GM18498 (cell line): Measurements from ENCODE around the gene TAS2R30.

Experiments
- ATAC-seq: cut with Tn5 transposase; IDR thresholded peaks from one replicate; pipeline ENCODE4 v1.9.1; 2021; ENCODE audit warnings: mild to moderate bottlenecking, moderate library complexity; ENCODE audit not compliant: unreplicated experiment

The TAS2R30 gene, protein sequence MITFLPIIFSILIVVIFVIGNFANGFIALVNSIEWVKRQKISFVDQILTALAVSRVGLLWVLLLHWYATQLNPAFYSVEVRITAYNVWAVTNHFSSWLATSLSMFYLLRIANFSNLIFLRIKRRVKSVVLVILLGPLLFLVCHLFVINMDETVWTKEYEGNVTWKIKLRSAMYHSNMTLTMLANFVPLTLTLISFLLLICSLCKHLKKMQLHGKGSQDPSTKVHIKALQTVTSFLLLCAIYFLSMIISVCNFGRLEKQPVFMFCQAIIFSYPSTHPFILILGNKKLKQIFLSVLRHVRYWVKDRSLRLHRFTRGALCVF

DNA sequence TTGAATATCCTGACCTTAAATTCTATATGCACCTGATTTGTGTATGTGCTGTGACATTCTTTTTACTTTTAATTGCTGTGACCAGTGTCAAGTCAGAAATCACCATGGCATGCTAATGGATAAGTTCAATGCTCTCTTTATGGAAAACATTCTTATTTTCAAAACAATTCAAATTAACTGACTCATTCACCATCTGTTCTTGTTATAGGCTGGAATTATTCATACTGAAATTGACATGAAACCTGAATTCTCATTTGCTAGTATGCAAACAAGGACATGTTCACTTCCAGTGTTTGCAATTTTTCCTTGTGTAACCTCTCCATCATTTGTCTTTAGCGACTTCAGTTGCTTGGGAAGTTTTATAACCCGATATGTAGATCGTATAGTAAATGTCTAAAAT is at the start of gene TAS2R30:
Gene TAS2R30, minus strand, starts transcription at position 340 of the 400 bp plus-strand sequence. CDS start 400 bp downstream, outside the sequence.
- no peak for ATAC-seq

DNA sequence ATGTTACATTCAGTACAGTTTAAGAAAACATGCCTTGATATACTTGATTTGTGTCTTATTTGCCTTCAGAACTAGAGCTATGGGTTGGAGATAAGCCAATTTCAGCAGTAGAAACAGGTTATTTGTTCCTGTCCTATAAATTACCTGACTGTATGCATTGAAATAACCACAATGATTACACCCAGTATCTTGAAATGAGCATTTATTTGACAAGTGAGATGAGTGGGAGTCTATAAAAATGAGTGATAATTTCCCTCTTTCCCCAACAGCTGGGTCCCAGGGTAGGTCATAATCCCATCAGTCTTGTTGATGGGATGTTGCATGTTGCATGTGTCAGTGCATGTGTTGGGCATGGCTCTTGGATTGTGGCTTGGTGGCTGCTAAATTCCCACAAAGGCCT is 48.6 kb upstream of the TAS2R30 start:
- ATAC-seq: no peak

DNA sequence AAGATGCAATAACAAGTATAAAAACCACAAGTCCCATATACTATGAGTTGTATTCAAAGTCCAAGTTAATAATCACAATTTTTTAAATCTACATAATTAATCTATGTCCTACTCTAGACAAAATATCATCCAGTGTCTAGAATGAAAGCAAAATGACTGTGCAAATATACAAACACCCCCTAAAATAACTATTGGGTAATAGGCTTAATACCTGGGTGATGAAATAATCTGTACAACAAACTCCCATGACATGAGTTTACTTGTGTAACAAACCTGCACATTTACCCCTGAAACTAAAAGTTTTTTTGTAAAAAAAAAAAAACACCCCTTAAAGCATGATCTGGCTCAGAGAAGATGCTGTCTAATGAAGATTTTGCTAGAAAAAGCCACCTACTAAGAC is 48.1 kb upstream of the TAS2R30 start:
- no peak for ATAC-seq

DNA sequence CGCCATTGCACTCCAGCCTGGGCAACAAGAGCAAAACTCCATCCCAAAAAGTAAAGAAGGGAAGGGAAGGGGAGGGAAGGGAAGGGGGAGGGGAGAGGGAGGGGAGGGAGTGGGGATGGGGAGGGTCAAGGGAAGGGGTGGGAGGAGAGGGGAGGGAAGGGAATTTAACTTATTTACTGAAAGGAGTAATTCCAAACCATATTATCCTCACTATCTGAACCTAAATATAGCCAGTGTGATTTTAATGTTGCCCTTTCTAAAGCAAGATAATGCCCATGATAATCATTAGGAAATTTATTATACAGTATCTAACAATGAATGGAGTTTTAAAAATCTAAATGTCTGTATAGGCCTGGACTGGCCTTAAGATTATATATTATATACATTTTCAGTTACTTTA is 43.8 kb upstream of the TAS2R30 start:
- no peak for ATAC-seq

DNA sequence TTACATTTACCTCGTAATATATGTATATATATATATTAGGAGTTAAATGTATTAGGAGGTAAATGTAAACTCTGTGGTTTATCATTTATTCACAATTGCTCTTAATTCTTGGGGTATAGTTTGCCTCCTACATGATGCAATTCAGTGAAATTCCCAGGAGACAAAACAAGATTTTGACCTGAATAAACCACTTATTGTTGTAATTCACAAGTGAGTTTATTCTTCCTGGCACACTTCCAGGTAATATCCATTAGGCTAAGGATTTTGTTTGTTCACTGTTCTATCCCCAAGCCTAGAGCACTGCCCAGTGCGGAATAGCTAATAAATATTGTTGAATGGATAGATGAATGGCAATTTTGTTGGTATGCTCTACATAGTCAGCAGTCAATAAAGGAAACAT is 39.6 kb upstream of the TAS2R30 start:
- ATAC-seq: no peak

DNA sequence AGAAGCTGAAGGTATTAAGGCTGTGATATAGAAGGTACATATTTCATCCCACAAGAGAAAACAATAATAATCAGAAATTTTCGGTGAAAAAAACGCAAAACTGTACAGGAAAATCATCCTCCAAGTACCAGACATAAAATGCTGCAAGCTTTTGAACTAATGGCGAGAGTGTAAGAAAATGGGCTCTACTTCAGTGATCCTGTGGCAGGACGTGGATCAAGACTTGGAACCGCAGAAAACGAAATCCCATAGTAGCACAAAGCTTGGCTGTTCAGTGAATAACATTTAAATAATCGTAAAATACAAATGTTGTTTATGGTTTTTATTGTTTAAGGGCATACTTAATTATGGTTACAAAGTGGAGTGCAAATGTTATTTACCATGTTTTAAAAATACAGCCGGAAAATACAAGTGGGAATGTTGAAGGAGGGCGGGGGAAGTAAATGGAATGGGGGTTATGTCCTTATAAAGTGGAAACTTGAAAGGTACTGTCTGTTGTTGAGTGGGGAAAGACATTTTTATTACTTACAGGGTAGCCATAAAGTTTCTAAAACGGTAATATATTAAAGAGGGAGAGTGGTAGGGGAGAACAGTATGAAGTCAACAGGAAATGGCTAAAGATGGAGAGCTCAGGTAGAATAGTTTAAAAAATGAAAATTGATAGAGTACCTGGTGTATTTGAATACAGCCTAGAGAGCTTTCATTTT is 37.7 kb upstream of the TAS2R30 start:
- ATAC-seq: no peak

DNA sequence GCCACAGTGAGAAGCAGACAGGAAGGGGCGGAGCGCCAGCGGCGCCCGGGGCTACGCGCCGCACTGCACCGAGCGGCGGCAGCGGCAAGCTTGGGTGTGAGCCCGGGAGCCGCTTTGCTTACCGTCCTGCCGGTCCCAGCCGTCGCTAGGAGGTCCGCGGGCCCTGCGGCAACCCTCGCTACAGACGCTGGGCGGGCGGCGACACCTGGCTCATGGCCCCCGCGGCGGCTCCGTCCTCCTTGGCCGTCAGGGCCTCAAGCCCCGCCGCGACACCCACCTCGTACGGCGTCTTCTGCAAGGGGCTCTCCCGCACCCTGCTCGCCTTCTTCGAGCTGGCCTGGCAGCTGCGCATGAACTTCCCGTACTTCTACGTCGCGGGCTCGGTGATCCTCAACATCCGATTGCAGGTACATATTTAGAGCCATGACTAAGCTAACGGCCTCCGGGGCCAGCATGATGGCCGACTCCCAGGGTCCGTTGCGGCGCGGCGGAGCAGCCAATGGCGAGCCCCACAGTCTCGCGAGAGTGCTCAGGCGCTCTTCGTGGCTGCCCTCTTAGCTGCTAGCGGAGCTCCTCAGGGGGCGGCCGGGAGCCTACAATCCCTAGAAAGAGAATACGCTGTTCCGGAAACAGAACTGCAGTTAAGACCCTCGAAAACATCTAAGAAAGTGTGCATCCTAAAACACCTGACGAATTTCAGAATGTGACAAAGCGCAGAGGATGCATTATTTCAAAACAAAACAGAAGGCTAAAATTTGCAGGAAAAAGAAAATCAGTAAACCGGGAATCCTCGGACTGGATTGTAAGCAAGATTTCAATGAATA is 36.9 kb upstream of the TAS2R30 start, which contains the start of gene SMIM10L1:
Gene SMIM10L1, plus strand, starts transcription at position 50 of the 824 bp plus-strand sequence. Its CDS starts 163 bp downstream, at position 213.
- peak; percentile 97 for ATAC-seq

DNA sequence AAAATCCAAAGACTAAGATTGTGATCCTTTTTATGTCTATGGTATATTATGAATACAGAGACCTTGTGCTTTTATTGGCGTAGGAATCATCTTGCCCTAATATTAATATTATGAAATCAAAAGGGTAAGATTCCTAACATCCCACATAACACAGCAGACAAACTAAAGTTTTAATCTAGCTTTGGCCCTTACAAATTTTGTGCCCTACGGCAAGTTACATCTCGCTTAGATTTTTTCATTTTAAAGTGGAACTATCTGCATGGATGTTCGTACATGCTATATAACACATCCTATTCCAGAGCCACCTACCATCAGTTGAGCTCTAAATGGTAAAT is 36.3 kb upstream of the TAS2R30 start:
- no peak for ATAC-seq

DNA sequence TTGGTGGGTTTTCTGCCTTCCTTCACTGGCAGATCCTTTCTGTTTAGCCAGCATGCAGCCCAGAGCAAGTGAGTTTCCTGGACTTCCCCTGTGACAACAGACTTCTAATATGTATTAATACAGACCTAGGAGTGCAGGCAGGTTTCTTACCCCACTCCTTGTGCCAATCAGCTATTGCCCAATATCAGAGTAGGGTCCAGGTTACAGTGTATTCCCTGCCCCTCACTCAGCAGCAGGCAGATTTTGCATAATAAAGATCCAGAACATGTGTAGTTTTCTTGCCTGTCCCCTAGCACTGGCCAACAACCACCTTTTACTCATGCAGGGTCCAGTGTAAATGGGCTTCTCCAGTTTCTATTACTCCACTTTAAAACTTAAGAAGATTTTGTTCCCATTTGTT is 31.9 kb upstream of the TAS2R30 start:
- ATAC-seq: no peak

DNA sequence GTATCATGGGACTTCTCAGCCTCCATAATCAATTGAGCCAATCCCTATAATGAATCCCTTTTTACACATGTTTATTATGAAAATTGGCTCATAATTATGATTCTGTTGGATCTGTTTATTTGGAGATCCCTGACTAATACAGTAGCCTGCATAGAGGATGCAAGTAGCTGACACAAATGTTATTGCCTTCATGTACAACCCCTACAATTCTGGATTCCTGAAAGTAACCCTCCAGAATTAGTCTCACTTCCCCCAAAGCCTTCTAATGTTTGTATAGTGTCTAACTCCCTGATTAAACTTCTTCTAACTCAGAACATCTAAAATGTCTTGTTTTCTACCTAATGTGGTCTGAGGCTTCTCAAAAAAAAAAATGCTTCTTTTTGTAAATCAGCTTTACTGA is 29.9 kb upstream of the TAS2R30 start:
- ATAC-seq: no peak

DNA sequence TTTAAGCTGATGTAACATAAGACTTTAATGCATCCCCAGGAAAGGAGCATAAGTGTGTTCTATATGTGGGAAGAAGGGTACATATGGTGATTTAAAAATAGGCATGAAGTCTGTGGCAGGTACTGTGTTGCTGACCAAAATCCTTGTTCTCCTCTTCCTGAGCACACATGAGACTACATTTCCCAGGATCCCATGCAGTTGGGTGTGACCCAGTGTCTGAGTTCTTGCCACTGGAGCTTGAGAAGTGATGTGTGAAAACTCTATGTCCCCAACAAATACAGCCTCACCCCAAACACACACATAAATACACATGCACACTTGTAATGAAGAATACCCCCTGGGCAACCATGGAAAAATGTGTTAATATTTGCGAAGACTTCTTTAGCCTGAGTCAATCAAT is 28.1 kb upstream of the TAS2R30 start:
- no peak for ATAC-seq

DNA sequence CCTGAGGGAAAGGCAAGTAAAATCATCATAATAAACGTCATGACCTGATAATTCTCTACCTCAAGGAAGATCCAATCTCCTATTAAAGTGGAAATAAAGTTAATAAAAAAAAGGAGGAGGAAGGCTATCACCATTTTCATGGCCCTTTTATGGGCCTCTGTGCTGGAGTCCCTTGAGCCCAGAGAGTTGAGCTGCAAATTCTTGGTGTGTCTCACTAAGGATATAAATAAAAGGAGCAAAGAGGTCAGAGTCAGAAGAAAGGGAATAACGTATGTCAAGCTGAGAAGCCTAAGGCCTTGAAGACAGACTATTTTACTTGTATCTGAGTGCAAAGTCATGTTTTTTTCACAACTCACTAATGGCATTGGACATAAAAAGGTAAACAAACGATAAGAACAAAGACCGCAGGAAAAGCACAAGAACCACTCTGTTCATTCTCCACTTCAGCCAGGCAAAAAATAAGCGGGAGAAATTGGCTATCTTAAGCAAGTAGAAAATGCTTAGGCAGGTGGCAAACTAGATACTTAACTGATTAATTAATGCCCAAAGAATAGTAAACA is 24.5 kb upstream of the TAS2R30 start:
- ATAC-seq: no peak

DNA sequence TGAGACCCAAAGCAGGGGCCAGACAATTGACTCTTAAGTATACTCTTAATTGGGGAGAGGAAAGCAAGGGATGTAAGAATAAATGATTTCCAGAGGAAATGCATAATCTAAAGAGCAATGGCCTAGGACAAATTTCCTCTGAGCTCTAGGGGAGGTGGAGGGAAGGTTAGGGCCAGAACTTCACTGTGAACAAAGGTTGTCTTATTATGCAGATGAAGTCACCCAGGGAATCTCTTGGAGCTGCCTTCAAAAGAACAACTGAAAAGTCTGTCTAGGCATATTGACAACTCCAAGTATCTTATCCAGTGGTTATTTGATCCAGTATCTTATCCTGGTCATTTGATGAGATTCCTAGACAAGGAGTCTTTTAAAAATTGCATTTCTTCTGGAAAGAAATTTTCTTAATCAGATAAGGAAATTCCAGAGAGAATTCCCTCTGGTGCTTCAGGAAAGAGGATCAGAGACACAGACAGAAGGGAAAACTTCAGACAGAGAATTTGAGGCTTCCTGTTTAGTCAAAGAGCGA is 20.0 kb upstream of the TAS2R30 start:
- no peak for ATAC-seq

DNA sequence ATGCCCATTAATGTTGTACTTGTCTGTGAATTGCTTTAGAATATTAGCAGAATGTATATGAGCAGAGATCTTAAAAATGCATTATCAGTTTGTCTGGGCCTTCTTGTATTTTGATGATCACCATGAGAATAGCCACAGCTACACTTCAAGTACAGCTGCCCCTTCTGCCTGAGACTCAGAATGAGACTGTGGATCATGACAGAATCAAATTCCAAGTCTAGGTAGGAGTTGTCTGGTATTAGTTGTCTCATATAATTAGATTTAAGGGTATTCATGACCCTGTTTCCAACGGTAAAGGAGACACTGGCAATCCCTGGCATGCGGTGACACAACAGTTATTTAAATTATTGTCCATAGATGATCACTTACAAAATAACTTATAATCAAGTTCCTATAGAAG is 18.3 kb upstream of the TAS2R30 start:
- no peak for ATAC-seq

DNA sequence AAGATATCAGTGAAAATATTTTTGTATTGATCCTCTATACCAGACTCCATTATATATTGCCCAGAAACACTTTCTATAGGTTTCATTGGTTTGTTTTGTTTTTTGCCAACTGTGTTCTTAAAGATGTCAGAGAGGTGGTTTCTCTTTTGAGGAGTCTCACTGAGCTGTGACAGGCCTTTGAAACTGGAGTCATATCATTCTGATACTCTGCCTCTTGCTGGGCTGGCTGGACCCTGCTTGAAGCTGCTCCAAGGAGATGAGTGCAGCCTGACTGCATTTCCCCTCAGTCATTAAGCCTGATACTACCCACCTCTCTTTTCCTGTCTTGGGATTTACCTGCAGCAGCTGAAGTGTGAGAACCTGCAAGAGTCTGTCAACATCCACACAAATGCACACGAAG is 16.4 kb upstream of the TAS2R30 start:
- peak; percentile 69 for ATAC-seq

DNA sequence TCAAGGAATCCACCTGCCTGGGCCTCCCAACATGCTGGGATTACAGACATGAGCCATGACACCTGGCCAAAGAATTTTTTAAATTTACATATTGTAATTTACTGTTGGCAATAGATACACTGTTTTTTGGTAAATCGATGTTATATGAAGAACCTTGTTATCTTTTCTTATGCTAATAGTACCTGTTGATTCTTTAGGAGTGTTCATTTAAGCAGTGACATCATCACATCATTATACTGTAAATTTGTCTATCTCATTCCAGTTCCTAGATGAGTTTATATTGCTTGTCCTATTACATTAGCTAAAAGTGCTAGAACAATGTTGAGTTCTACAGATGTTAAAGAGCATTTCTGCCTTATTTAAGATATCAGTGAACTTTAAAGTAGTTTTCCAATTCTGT is 13.0 kb upstream of the TAS2R30 start:
- ATAC-seq: no peak

DNA sequence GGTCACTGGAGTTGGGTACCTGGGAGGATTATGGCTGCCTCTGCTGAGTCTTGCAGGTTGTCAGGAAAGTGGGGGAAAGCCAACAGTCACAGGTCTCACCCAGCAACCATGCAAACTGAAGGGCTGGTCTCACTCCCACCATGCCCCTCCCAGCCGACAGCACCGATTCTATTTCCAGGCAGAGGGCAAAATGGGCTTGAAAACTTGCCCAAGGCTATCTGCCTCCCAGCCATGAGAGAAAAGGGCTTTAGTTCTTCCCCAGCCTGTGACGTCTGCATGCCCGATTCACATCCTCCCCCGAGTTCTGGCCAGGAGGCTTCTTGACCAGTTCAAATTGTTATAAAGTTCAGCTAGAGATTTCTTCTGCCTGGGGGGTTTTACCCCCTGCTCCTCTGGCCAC is 9.9 kb upstream of the TAS2R30 start:
- ATAC-seq: no peak

DNA sequence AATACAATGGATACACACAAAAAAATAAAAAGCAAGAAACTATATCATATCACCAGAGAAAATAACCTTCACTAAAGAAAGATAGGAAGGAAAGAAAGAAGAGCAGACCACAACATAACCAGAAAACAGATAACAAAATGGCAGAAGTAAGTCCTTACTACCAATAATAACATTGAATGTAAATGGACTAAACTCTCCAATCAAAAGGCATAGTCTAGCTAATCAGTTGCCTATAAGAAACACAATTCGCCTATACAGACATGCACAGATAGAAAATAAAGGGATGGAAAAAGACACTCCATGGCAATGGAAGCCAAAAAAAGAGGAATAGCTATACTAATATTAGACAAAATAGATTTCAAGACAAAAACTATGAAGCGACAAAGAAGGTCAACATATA is 8.9 kb upstream of the TAS2R30 start:
- ATAC-seq: no peak

DNA sequence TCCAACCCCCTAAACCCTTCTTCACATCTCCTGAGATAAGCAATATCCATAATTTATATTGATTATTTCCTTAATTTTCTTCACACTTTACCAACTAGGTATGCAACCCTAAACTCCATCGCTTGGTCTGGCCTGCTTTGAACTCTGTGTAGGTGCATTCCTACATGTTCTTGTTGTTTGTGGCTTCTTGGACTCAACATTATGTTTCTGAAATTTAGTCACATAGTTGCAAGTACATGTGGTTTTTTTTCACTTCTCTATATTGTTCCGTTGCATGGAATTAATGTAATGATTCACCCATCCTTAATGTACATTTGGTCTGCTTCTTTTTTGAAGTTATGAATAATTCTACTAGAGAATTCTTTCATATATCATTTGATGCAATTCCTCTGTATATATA is 1.6 kb upstream of the TAS2R30 start:
- ATAC-seq: no peak

DNA sequence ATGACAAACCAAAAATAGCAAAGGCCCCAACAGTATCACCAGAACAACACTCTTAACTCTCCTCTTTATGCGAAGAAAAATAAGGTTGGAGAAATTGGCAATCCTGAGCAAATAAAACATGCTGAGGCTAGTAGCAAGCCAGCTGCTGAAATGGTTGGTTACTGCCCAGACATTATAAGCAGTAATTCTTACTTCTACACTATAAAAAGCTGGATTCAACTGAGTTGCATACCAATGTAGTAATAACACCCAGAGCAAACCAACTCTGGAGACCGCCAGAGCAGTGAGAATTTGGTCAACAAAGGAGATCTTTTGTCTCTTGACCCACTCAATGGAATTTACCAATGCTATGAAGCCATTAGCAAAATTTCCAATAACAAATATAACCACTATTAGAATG is 628 bp downstream of the TAS2R30 start:
- ATAC-seq: no peak

DNA sequence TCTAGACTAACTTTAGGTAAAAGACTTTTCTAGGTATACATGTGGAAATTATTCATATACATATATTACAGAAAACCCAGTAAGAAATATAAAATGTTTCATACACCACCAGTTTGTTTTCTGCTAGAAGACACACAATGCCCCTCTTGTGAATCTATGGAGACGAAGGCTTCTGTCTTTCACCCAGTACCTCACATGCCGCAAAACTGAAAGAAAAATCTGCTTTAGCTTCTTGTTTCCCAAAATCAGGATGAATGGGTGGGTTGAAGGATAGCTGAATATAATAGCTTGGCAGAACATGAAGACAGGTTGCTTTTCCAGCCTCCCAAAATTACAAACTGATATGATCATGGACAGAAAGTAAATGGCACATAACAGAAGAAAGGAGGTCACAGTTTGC is 1.3 kb downstream of the TAS2R30 start:
- no peak for ATAC-seq
